T-helper 22 cell (primary cell): Measurements from ENCODE around the gene PRDX5.

Source experiments
- DNase-seq: peaks from one replicate; pipeline ENCODE4 v3.0.0-alpha.2; 2020; ENCODE audit warnings: low read depth

The PRDX5 gene

GRCh38 chr11:64324692-64325469 is 7.0 kb downstream of the PRDX5 start:
- no peak for DNase-seq

- no peak for DNase-seq
Observed at GRCh38 chr11:64327375-64327774, 9.5 kb downstream of the PRDX5 start.

GRCh38 chr11:64327993-64328392 is 10.1 kb downstream of the PRDX5 start:
- no peak for DNase-seq

DNA sequence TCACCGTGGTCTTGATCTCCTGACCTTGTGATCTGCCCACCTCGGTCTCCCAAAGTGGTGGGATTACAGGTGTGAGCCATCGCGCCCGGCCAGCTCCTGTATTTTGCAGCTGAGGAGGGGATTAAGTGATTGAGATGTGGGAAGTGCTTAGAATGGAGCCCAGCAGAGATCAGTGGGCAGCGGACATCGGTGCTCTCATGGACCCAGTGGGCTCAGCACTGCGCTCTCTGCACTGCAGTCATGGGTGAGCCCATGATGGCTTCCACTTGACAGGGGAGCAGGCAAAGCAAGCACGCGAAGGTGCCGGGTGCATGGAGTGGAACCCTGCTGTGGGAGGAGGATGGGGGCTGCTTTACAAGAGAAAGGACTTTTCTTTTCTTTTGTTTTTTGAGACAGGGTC is 13.0 kb downstream of the PRDX5 start:
- no peak for DNase-seq

GRCh38 chr11:64331569-64332371 is 13.8 kb downstream of the PRDX5 start:
- peak; percentile 27 for DNase-seq

GRCh38 chr11:64333556-64333955 is 15.6 kb downstream of the PRDX5 start:
- no peak for DNase-seq

DNA sequence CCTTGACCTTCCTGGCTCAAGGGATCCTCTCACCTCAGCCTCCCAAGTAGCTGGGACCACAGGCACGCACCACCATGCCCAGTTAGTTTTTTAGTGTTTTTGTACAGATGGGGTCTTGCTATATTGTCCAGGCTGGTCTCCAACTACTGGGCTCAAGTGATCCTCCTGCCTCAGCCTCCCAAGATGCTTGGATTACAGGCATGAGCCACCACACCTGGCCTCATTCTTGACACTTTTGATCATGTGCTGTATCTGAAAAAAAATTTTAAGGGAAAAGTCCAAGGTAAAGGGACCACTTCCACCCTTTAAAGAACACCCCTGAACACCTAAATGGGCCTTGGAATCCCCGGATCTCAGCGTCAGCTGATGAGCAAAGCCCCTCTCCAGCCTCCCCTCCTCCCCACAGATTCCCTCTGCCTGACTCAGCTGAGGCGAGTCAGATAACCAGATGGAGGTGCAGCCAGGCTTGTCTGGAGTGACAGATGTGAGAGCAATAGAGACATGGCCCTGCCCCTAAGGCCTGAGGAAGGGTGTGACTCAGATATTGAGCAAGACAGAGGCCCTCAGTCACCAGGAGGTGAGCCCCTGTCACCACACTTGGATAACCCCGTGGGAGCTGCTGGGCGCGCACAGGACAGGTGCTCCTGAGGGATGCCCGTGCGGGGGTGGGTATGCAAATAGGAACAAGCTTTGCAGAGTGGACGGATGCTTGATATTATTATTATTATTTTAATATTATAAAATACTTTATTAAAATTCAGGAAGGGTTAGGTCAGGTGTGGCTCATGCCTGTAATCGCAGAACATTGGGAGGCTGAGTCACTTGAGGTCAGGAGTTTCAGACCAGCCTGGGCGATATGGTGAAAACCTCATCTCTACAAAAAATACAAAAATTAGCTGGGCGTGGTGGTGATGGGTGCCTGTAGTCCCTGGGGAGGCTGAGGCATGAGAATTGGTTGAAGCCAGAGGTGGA is 17.1 kb downstream of the PRDX5 start:
- DNase-seq, result no peak

- DNase-seq, result no peak
Observed at GRCh38 chr11:64337538-64338249, 19.8 kb downstream of the PRDX5 start.

- no peak for DNase-seq
Observed at GRCh38 chr11:64338716-64339115, 20.8 kb downstream of the PRDX5 start.

DNA sequence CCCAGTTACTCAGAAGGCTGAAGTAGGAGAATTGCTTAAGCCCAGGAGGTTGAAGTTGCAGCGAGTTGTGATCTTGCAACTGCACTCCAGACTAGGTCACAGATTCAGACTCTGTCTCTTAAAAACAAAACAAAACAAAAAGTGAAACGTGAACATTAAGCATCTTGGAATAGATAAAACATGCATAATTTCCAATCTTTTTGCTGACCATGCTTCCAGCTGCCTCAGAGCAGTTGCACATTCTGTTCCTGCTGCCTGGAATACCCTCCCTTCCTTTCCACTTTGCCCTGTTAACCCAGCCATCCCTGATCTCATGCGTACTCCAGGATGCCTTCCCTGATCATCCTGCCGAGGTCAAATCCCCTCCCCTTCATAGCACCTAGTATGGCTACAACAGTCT is 21.4 kb downstream of the PRDX5 start:
- DNase-seq, result no peak

DNA sequence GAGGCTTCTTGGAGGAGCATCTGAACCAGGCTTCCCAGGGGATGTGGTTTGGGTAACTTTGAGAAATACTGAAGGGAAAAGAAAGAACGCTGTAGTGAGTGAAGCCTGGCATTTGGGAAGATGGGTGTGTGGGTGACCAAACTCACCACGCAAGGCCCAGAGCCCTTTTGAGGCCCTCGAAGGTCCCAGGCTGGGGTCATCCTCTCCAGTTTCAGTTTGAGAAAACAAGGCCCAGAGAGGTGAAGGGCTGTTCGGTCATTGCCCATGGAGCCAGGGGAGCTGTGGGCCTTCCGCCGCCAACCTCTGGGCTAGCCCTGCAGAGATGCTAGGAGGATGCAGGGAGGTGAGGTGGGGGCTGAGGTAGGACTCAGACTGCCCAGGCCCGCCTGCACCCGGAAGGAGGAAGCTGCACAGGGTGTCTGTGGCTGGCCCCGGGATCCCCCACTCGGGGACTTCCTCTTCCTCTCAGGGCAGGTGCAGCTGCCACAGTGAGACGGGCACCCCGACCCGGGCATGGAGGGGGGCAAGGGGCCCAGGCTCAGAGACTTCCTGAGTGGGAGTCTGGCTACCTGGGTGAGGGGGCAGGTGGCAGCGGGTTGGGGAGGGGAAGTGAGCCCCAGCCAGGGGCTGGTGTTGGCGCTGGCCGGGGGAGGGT is 22.0 kb downstream of the PRDX5 start, which contains the start of gene CCDC88B:
Gene CCDC88B (plus strand): TSS at position 451 of the 655 bp plus-strand sequence. CDS start 63 bp downstream, at position 514.
- DNase-seq, result peak; percentile 85

DNA sequence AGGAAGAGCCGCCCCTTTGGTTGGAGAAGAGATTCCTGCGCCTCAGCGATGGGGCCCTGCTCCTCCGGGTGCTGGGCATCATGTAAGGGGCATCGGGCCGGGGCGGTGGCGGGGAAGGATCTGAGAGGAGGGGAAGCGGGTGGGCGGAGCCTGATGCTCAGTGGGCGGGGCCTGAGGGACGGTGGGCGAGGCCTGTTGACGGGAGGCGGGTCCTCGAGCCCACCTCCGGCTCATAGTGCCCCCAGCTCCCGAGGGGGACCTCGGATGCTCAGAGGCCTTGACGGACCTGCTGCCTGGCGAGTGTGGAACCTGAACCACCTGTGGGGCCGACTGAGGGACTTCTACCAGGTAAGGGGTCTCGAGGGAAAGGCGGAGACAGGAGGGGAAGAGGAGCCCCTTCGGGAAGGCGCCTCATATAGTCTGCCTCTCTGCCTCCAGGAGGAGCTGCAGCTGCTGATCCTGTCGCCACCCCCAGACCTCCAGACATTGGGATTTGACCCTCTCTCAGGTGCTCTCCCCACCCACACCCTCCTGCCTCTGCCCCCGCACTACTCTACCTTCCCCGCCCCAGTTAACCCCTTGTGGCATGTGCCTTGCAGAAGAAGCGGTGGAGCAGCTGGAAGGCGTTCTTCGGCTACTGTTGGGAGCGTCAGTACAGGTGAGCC is 22.9 kb downstream of the PRDX5 start:
- peak; percentile 57 for DNase-seq

DNA sequence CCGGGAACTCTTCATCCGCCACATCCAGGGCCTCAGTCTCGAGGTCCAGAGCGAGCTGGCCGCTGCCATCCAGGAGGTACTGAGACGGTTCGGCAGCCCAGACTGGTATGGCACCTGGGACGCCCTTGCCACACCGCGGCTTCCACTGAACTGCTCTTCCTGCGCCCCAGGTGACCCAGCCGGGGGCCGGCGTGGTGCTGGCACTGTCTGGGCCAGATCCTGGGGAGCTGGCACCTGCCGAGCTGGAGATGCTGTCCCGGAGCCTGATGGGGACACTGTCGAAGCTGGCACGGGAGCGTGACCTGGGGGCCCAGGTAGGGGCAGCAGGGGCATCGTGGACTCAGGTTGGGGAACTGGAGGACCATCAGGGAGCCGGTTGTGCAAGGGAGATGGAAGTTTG is 23.5 kb downstream of the PRDX5 start:
- no peak for DNase-seq

DNA sequence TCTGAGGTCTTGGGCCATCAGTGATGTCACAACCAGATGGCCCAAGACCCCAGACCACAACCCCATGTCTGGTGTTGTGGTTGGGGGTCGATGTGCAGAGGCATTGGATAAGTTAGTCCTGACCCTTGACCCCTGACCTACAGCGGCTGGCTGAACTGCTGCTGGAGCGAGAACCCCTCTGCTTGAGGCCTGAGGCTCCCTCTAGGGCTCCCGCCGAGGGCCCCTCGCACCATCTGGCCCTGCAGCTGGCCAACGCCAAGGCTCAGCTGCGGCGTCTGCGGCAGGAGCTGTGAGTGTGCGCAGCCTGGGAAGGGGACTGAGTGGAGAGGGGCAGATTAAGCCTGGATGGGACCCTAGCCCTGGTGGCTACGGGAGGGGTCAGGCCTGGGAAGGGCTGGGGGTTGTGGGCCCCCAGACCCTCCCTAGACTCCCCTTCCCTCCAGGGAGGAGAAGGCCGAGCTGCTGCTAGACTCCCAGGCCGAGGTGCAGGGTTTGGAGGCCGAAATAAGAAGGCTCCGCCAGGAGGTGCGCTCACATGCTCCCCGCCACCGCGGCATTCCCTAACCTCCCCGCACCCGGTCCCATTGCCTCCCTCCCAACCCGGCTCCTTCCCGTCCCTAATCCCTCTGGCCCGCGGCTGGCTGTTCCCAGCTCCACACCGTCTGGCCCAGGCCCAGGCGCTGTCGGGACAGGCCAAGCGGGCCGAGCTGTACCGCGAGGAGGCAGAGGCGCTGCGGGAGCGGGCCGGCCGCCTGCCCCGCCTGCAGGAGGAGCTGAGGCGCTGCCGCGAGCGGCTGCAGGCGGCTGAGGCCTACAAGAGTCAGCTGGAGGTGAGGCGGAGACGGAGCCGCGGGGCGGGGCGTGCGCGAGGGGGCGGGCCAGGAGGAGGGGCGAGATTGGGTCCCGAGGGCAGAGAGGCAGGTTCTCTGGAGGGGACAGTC is 24.2 kb downstream of the PRDX5 start:
- DNase-seq, result peak; percentile 71

- DNase-seq, result no peak
Observed at GRCh38 chr11:64342869-64343745, 25.2 kb downstream of the PRDX5 start.

DNA sequence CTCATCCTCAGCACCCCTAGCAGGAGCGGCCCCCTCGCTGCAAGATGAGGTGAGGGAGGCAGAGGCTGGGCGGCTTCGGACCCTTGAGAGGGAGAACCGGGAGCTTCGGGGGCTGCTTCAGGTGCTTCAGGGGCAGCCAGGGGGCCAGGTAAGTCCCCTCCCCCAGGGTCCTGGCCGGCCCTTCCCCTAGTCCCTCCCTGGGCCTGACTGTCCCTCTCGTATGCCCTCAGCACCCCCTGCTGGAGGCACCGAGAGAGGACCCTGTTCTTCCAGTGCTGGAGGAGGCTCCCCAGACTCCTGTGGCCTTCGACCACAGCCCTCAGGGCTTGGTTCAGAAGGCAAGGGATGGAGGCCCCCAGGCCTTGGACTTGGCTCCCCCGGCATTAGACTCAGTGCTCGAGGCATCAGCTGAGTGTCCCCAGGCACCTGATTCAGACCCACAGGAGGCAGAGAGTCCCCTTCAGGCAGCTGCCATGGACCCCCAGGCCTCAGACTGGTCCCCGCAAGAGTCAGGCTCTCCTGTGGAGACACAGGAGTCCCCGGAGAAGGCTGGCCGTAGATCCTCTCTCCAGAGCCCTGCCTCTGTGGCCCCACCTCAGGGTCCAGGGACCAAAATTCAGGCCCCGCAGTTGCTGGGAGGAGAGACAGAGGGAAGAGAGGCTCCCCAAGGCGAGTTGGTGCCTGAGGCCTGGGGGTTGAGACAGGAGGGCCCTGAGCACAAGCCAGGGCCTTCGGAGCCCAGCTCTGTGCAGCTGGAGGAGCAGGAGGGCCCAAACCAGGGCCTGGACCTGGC is 26.0 kb downstream of the PRDX5 start:
- DNase-seq, result no peak

DNA sequence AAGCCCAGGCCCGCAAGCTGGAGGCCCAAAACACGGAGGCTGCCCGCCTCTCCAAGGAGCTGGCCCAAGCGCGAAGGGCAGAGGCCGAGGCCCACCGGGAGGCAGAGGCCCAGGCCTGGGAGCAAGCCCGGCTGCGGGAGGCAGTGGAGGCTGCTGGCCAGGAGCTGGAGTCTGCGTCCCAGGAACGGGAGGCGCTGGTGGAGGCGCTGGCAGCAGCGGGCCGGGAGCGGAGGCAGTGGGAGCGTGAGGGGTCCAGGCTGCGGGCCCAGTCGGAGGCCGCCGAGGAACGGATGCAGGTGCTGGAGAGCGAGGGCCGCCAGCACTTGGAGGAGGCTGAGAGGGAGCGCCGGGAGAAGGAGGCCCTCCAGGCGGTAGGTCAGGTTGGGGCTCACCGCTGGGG is 26.9 kb downstream of the PRDX5 start:
- no peak for DNase-seq
